Activated T-helper 2 cell treated with anti-CD3 and anti-CD28 coated beads, Interferon-gamma antibody, Interleukin-2, Interleukin-4, amounts not matched to agents 10 μg/mL and 5 μg/mL and 100 μg/mL, durations not matched to agents 14 hours and 24 hours and 36 hours (primary cell): ENCODE measurements around the gene TMED8. TPM values are rescaled to one million over a fixed set of nuclear protein-coding genes. Genes with fewer than 3 reads are reported as not detected.

Experiments used
- DNase-seq: peaks from one replicate; pipeline ENCODE4 v3.0.0; 2021; ENCODE audit warnings: low spot score
- H3K27ac Mint-ChIP-seq: one replicate; pipeline ENCODE4 v1.8.0; 2021; ENCODE audit warnings: mixed read lengths
- H3K27me3 Mint-ChIP-seq: one replicate; pipeline ENCODE4 v1.8.0; 2021; ENCODE audit warnings: low read depth, mixed read lengths
- H3K36me3 Mint-ChIP-seq: one replicate; pipeline ENCODE4 v1.8.0; 2021; ENCODE audit warnings: low read depth, mixed read lengths
- H3K4me1 Mint-ChIP-seq: one replicate; pipeline ENCODE4 v1.8.0; 2021; ENCODE audit warnings: low read depth, mixed read lengths
- H3K4me3 Mint-ChIP-seq: one replicate; pipeline ENCODE4 v1.8.0; 2021; ENCODE audit warnings: low read depth, mild to moderate bottlenecking, moderate library complexity, mixed read lengths
- H3K9me3 Mint-ChIP-seq: one replicate; pipeline ENCODE4 v1.8.0; 2021; ENCODE audit warnings: mixed read lengths
- intact Hi-C: fragments of 100-400 bp; cut with micrococcal nuclease; formaldehyde crosslinking; loops from one replicate; pipeline ENCODE4 v1.15.1; 2023
- total RNA-seq: library from RNA; stranded (reverse); gene quantifications from 2 replicates; pipeline ENCODE4 v1.2.3, GENCODE V29; 2022

TMED8 gene
- total RNA-seq, 1 donor from 2014 or later: 28.0 TPM

- Mint-ChIP-seq H3K9me3 (no peaks in the 10 kb centered on the region), H3K4me1 (peaks cover 17% of the 10 kb centered on the region), H3K27ac (no peak overlapping the region), H3K36me3 (no peaks in the 10 kb centered on the region), H3K27me3 (peaks cover 2% of the 10 kb centered on the region), H3K4me3 (no peak overlapping the region)
- DNase-seq: no peak
- intact Hi-C loops: no loop called here
Measured at GRCh38 chr14:77403768-77404167, 26.9 kb upstream of the TMED8 start.

GRCh38 chr14:77400216-77400615, 23.3 kb upstream of the TMED8 start:
- intact Hi-C loops: no loop called here
- DNase-seq: no peak
- Mint-ChIP-seq H3K9me3 (peaks cover 4% of the 10 kb centered on the region), H3K4me1 (no peaks in the 10 kb centered on the region), H3K36me3 (no peaks in the 10 kb centered on the region), H3K27ac (no peak overlapping the region), H3K4me3 (no peak overlapping the region), H3K27me3 (peaks cover 2% of the 10 kb centered on the region)

GRCh38 chr14:77390188-77390587, 13.3 kb upstream of the TMED8 start:
- Mint-ChIP-seq H3K4me1 (no peaks in the 10 kb centered on the region), H3K27ac (no peak overlapping the region), H3K36me3 (no peaks in the 10 kb centered on the region), H3K9me3 (no peaks in the 10 kb centered on the region), H3K27me3 (no peaks in the 10 kb centered on the region), H3K4me3 (no peak overlapping the region)
- intact Hi-C loops: no loop called here
- DNase-seq: no peak

GRCh38 chr14:77378701-77379100, 1.8 kb upstream of the TMED8 start:
- H3K36me3 Mint-ChIP-seq: peaks cover 19% of the 10 kb centered on the region
- peaks cover 2% of the 10 kb centered on the region for H3K27me3 Mint-ChIP-seq
- H3K4me1 Mint-ChIP-seq: peaks cover 23% of the 10 kb centered on the region
- DNase-seq: no peak
- H3K4me3 Mint-ChIP-seq: no peak overlapping the region
- intact Hi-C loops: loop anchor here (5.0 kb wide), 1 partner anchor 76 kb away; no protein-coding TSS in a partner anchor
- peaks cover 8% of the 10 kb centered on the region for H3K9me3 Mint-ChIP-seq
- H3K27ac Mint-ChIP-seq: no peak overlapping the region

- peaks cover 29% of the 10 kb centered on the region for H3K36me3 Mint-ChIP-seq
- intact Hi-C loops: loop anchor here (1.0 to 5.0 kb wide), 4 partner anchors 56 to 240 kb away; partner anchors contain the start of genes GSTZ1 and VIPAS39
- H3K4me3 Mint-ChIP-seq: no peak overlapping the region
- H3K4me1 Mint-ChIP-seq: peaks cover 34% of the 10 kb centered on the region
- H3K9me3 Mint-ChIP-seq: peaks cover 9% of the 10 kb centered on the region
- DNase-seq: no peak
- no peak overlapping the region for H3K27ac Mint-ChIP-seq
- peaks cover 2% of the 10 kb centered on the region for H3K27me3 Mint-ChIP-seq
Measured at GRCh38 chr14:77377502-77377844, 579 bp upstream of the TMED8 start.

- intact Hi-C loops: loop anchor here (5.0 kb wide), 1 partner anchor 74 kb away; no protein-coding TSS in a partner anchor
- no peak for DNase-seq
- H3K36me3 Mint-ChIP-seq: peaks cover 30% of the 10 kb centered on the region
- H3K27me3 Mint-ChIP-seq: peaks cover 2% of the 10 kb centered on the region
- H3K9me3 Mint-ChIP-seq: peaks cover 9% of the 10 kb centered on the region
- H3K4me3 Mint-ChIP-seq: peak overlapping the region; percentile 90
- H3K27ac Mint-ChIP-seq: peak overlapping the region; percentile 89
- H3K4me1 Mint-ChIP-seq: peaks cover 42% of the 10 kb centered on the region
Measured at GRCh38 chr14:77375973-77376770, 722 bp downstream of the TMED8 start.

GRCh38 chr14:77375164-77375950, 1.5 kb downstream of the TMED8 start:
- H3K27me3 Mint-ChIP-seq: peaks cover 2% of the 10 kb centered on the region
- peaks cover 9% of the 10 kb centered on the region for H3K9me3 Mint-ChIP-seq
- peak overlapping the region; percentile 89 for H3K27ac Mint-ChIP-seq
- peaks cover 30% of the 10 kb centered on the region for H3K36me3 Mint-ChIP-seq
- DNase-seq: no peak
- H3K4me1 Mint-ChIP-seq: peaks cover 42% of the 10 kb centered on the region
- intact Hi-C loops: loop anchor here (5.0 kb wide), 1 partner anchor 73 kb away; no protein-coding TSS in a partner anchor
- peak overlapping the region; percentile 90 for H3K4me3 Mint-ChIP-seq

GRCh38 chr14:77372304-77372841, 4.5 kb downstream of the TMED8 start:
- Mint-ChIP-seq H3K27ac (peak overlapping the region; percentile 44), H3K36me3 (peaks cover 35% of the 10 kb centered on the region), H3K4me1 (peaks cover 53% of the 10 kb centered on the region), H3K27me3 (no peaks in the 10 kb centered on the region), H3K9me3 (peaks cover 9% of the 10 kb centered on the region), H3K4me3 (no peak overlapping the region)
- intact Hi-C loops: no loop called here
- no peak for DNase-seq

- Mint-ChIP-seq H3K27me3 (no peaks in the 10 kb centered on the region), H3K9me3 (peaks cover 5% of the 10 kb centered on the region), H3K4me1 (peaks cover 38% of the 10 kb centered on the region), H3K36me3 (peaks cover 23% of the 10 kb centered on the region), H3K4me3 (no peak overlapping the region), H3K27ac (no peak overlapping the region)
- no peak for DNase-seq
- intact Hi-C loops: no loop called here
Measured at GRCh38 chr14:77369285-77369684, 7.6 kb downstream of the TMED8 start.

- no peak for DNase-seq
- Mint-ChIP-seq H3K36me3 (peaks cover 6% of the 10 kb centered on the region), H3K9me3 (no peaks in the 10 kb centered on the region), H3K4me1 (peaks cover 16% of the 10 kb centered on the region), H3K27ac (no peak overlapping the region), H3K4me3 (no peak overlapping the region), H3K27me3 (no peaks in the 10 kb centered on the region)
- intact Hi-C loops: no loop called here
Measured at GRCh38 chr14:77364146-77364545, 12.7 kb downstream of the TMED8 start.

GRCh38 chr14:77359626-77360025, 17.3 kb downstream of the TMED8 start:
- Mint-ChIP-seq H3K27ac (no peak overlapping the region), H3K4me3 (no peak overlapping the region), H3K36me3 (peaks cover 6% of the 10 kb centered on the region), H3K4me1 (peaks cover 13% of the 10 kb centered on the region), H3K9me3 (no peaks in the 10 kb centered on the region), H3K27me3 (no peaks in the 10 kb centered on the region)
- DNase-seq: no peak
- intact Hi-C loops: no loop called here

GRCh38 chr14:77356899-77357298, 20.0 kb downstream of the TMED8 start:
- DNase-seq: no peak
- intact Hi-C loops: no loop called here
- Mint-ChIP-seq H3K4me3 (no peak overlapping the region), H3K4me1 (peaks cover 11% of the 10 kb centered on the region), H3K27me3 (no peaks in the 10 kb centered on the region), H3K9me3 (no peaks in the 10 kb centered on the region), H3K36me3 (peaks cover 6% of the 10 kb centered on the region), H3K27ac (no peak overlapping the region)

GRCh38 chr14:77355811-77356210, 21.1 kb downstream of the TMED8 start:
- H3K4me1 Mint-ChIP-seq: peaks cover 11% of the 10 kb centered on the region
- H3K36me3 Mint-ChIP-seq: peaks cover 6% of the 10 kb centered on the region
- intact Hi-C loops: no loop called here
- no peak overlapping the region for H3K27ac Mint-ChIP-seq
- no peaks in the 10 kb centered on the region for H3K27me3 Mint-ChIP-seq
- H3K9me3 Mint-ChIP-seq: no peaks in the 10 kb centered on the region
- DNase-seq: no peak
- H3K4me3 Mint-ChIP-seq: no peak overlapping the region
